T-helper 22 cell (primary cell): ENCODE results near the gene CYB5B.
A peak's percentile ranks its signal among the peaks of the same experiment; 100 is the strongest.

Experiments used
- DNase-seq: peaks from one replicate; pipeline ENCODE4 v3.0.0-alpha.2; 2020; ENCODE audit warnings: low read depth

Gene CYB5B, protein sequence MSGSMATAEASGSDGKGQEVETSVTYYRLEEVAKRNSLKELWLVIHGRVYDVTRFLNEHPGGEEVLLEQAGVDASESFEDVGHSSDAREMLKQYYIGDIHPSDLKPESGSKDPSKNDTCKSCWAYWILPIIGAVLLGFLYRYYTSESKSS

DNA sequence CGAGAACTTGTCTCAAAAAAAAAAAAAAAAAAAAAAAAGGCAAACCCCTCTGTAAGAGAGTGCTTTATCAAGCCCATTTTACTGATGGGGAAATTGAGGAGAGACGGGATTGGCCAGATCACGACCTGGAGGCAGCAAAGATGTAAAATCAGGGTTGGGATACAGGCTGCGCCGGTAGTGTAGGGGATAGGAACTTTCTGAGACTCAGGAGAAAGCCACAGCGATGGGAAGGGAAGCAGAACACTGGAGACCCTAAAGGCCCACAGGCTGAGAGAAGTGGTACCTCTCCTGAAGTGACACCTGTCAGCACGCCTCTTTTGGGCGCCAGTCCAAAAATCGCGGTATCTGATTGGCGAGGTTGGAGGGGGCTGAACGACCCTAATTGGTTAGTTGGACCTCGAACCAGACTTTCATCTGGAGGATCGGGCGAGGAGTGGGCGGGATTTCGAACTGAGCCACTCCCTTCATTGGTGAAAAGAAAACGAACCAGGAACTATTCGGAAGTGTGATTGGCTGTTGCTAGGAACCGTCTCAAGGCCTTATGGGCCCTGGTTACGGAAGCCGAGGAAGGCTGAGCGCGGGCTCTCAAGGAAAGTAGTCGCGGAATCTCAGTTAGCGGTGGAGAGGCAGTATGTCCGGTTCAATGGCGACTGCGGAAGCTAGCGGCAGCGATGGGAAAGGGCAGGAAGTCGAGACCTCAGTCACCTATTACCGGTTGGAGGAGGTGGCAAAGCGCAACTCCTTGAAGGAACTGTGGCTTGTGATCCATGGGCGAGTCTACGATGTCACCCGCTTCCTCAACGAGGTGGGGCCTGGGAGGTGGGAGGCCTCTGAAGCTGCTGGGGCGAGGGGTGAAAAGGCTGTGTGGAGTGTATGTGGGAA lies at the start of gene CYB5B:
Gene CYB5B (plus strand): TSS at position 567 of the 882 bp plus-strand sequence. CDS start 65 bp downstream, at position 632.
- DNase-seq, result peak; percentile 93

DNA sequence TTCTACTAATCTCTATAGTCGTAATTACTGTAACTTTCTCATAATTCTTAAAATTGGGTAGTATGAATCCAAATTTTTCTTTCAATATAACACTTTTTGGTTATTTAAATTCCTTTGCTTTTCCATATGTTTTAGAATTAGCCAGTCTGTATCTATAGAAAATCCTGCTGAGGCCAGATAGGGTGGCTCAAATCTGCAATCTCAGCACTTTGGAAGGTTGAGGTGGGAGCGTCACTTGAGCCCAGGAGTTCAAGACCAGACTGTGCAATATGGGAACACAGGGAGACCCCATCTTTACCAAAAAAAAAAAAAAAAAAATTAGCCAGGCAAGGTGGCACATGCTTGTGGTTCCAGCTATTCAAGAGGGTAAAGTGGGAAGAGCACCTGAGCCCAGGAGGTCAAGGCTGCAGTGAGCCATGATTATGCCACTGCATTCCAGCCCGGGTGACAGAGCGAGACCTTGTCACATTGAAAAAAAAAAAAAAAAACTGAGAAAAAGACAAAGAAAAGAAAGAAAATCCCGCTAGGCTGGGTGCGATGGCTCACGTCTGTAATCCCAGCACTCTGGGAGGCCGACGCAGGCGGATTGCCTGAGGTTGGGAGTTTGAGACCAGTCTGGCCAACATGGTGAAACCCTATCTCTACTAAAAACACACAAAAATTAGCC lies 47.9 kb upstream of the CYB5B start:
- DNase-seq, result no peak

DNA sequence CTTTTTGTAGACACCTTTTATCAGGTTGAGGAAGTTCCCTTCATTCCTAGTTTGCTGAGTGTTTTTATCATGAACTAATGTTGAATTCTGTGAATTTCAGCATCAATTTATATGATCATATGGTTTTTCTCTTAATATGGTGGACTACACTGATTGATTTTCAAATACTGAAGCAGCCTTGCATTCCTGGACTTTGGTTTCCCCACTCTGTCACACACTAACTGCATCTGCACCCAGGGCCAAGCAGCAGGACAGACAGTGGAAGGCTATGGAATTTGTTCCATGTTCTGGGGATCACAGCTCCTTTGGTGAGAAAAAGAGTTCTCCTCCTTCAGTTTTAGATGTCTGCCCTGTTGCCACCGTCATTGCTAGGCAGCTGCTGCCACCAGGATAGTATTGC lies 46.4 kb upstream of the CYB5B start:
- no peak for DNase-seq

DNA sequence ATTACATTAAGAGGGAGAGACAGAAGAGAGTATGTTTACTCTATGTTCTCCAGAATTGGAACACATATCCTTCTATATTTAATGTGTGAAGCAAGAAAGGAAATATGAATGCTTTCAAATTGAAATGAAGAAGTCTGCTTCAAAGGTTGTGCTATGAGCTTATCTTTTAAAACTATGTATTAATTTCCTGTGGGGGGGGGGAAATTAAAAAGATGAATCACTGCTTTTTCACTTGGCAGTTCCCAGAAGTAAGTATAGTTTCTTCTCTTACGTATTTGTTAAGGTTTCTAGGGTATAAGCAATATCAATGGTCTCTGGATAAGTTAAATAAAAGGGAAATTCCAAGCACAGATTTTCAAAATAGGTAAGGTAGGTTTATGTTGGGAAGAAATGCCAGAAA lies 45.7 kb upstream of the CYB5B start:
- DNase-seq, result no peak

DNA sequence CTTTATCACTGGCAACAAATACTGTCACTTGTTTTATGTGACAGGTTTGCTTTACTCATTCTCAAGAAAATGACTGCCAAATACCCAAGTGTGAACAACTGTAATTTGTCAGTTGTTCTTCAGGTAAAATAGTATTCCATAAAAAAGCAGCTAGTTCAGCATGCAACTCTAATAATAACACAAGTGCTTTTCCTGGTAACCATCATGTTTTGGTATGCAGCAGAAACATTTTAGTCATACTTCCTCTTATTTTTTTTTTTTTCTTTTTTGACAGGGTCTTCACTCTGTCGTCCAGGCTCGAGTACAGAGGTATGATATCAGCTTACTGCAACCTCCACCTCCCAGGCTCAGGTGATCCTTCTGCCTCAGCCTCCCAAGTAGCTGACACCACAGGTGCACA lies 43.2 kb upstream of the CYB5B start:
- no peak for DNase-seq

DNA sequence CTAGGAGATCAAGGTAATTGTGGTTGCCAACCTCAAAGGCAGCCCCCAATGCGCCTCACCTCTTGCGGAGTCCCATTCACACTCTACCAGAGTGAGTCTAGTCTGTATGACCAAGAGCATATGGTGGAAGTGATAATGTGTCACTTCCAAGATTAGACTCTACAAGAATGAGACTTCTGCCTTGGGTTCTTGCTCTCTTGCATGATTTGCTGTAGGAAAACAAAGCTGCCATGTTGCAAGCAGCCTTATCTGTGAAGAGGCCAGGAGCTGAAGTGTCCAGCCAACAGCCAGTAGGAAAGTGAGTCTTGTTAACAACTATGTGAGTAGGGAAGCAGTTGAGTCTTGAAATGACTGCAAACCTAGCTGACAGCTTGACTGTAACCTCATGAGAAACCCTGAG lies 42.0 kb upstream of the CYB5B start:
- DNase-seq, result no peak

DNA sequence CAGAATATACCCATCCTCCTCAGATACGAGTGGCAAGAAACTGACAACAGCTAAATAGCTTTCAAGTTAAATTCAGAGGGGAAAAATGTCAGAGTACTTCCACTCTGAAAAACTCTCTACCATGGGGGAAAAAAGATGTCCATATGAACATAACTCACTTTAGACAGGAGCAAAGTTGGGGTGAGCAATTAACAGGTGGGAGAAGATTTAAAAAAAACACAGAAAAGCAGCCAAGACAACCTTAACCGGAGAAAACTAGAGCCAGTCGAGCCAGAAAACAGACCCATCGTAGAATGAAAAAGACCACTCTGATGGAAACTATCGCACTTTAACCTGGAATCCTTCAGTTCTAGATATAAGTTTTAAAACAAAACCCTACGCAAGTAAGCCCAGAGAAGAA lies 39.4 kb upstream of the CYB5B start:
- DNase-seq, result no peak

DNA sequence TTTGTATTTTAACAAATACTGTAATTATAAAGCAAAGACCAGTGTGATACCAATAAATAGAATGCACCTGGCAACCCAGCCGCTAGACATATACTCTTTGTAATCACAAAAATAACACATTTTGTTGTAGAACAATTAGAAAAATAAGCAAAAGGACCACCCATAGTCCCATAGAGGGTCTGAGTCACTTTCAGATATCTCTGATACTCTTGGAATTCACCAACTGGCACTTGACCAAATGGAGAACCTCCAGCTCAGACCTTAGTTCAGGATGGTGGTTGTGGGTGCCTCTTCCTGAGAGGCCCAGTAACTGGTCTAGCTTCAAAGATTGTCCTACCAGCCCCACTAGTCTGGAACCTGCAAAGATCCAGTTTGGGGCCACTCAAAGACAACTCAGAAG lies 37.8 kb upstream of the CYB5B start:
- no peak for DNase-seq

DNA sequence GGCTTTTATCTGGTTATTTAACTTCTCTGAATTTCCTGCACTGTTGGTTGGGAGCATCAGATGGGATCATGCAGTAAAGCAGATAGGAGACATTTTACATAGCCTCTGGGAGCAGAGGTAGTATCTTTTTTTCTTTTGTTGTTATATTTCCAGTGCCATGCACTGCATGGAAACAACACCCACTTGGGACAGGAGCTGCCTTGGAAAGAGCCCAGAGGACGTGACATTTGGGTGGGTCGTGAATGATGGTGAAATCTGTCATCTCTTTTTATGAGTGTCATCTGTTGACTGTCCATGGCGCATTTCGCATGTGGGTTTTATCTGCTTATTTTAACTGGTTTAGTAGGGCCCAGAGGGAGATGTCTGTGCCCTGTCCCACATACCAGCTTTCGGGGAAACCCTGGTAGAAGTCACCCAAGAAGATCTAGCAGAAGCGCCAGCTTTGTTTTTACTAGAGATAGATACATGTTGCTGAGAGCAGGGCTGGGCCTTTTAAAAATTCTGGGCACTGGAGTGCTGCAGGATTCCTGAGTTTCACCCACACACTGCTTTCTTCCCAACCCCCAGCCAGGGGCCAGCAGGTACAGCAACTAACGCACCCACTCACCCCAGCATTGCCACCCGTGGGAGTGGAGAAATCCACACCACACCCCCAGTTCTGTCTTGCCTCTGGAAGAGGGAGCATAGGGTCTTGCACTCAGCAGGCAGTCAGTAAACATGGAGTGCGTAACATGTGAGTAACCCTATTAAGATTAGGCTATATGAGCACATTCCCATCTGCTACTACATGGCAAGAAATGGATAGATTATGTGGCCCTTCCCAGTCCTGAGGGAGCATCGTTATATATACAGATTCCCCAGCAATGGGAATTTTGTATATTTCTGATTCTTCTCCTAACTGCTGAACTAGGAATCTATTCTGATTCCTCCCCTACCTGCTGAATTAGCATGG lies 30.2 kb upstream of the CYB5B start:
- no peak for DNase-seq

DNA sequence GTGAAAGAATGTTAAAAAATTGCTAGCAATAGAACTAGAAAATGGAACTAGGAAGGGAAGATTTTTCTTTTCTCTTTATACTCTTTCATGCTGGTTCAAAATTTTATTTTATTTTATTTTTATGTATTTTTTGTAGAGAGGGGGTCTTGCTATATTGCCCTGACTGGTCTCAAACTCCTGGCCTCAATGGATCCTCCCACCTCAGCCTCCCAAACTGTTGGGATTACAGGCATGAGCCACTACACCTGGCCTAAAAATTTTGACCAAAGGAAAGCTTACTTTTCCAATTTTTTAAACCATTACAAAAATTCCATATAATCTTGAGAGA lies 28.6 kb upstream of the CYB5B start:
- DNase-seq, result no peak

DNA sequence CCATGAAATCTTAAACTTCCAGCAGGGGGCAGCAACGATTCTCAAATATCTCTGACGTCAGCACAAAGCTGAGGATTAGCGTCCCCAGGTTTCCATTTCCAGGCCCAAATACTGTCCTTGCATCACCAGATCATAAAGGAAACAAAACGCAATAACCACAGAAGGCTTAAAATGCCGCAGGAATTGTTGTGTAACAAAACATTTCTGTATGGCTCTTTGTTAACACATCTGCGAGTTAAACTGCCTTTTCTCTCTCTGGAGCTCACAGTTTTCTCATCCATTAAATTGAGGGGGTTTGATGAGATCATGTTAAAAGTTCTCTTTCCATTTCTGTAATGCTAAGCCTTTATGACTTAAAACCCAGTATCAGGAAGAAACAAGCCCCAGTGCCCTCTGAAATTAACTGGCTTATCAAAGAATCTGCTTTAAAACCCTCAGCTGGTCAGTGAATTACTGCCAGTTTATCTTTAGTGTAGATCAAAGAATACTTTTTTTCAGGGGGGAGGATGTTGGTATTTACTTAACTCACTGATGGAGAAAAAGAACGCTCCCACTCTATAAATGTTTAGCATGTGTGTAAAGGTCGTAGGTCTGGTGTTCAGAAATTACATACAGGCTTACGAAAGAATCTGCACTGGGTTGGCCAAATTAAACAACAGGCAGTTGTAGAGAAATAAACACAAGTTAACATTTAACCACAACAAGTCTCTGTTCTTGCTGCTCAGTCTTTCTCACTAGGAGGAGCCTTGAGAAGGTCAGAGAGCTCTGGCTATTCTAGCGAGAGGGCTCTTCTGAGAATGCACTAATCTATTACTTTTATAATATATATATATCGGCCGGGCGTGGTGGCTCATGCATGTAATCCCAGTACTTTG lies 28.0 kb upstream of the CYB5B start:
- DNase-seq, result peak; percentile 32

DNA sequence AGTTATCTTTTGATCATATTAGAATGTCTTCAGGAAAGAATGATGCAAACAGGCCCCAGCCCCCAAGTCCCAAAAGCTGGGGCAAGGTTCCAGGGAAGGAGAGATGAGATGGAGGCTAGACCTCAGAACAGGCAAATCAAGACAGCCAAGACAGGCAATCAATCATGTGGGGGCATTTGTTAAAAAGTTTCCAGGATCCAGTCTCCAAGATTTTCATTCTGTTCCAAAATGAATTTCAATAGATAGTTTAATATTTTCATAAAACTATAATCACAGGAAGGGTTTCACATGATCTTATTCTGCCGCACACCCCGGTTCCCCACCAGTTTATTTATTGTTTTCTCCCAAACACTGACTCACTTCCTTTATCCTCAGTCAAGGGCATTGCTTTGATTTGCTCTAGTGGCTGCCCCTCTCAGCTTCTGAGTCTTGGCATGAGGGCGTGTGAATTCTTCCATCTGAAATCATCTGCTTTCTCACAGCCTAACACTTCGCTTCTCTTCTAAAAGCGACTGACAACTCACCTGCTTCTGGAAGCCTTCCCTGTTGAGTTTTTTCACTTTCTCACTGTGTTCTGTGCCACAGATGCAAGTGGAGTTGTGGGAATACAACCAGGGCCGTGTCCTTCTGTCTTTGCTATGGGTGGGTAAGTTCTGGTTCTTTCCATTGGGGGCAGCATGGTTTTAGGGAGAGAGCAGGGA lies 26.4 kb upstream of the CYB5B start:
- no peak for DNase-seq

DNA sequence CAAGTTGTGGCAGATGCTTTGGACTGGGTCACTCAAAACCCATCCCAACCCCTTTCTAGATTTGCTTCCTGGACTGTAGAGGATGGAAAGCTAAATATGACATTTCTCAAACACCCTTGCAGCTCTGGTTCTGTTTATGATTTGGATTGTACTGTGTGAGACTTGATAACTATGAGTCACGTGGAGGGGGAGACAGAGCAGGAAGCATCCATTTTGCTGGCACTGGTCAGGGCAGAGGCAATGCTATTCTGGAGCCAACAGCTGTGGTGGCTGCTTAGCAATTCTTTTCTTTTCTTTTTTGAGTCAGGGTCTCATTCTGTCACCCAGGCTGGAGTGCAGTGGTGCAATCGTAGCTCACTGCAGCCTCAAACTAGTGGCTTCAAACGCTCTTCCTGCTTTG lies 25.1 kb upstream of the CYB5B start:
- no peak for DNase-seq

DNA sequence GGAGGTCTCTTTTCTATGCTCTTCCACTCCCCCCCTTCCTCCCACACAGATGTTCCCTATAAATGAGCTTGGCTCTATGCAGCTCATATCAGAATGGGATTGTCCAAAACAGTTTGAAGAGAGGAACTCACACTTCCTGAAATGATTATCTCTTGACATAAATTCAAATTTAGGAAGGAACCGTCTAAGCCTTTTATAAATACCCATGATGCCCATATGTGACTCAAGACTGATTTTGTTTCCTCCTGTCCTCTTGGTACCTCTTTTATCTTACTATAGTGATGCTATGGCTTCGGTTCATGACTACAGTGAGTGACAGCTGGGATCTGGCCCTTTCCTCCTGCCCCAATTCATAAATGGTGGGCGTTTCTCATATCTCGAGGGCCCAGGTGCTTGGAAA lies 22.0 kb upstream of the CYB5B start:
- DNase-seq, result no peak

DNA sequence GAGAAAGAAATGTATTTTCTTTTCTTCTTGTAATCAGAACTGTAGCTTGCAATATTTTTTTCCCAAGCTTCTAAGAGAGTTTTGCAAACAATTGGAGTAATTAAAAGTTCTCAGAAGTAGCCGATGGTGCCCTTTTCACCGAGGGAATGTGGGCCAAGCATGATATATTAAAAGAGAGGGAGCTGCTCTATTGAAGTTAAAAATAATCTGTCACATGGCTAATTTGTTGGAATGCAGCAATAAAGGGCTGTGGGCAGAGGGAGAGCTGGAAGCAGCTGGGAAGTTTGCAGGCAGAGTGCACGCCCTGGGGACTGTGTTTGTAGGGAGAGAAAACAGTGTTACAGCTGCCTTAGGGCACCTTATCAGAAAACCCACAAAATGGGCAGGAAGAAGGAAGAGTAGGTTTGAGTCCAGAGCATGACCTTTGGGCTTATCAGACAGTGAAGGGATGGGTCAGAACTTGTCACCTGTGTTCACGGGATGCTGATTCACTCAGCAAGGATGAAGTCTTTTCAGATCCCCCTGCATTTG lies 20.1 kb upstream of the CYB5B start:
- DNase-seq, result no peak

DNA sequence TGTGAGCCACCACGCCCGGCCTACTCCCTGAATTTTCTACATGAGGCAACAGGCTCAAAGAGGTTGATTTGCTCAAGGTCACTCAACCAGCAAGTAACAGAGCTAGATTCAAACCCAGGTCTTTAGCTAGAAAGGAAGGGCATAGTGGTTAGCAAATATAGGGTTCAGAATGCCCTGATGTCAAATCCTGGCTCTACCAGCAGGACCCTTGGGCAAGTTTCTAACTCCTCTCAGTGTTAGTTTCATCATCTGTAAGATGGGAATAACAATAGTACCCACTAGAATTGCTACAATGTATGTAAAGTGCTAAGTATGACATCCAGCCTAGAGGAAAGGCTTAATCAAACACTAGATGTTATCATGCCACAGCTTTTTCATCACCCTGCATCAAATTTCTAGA lies 19.1 kb upstream of the CYB5B start:
- no peak for DNase-seq

DNA sequence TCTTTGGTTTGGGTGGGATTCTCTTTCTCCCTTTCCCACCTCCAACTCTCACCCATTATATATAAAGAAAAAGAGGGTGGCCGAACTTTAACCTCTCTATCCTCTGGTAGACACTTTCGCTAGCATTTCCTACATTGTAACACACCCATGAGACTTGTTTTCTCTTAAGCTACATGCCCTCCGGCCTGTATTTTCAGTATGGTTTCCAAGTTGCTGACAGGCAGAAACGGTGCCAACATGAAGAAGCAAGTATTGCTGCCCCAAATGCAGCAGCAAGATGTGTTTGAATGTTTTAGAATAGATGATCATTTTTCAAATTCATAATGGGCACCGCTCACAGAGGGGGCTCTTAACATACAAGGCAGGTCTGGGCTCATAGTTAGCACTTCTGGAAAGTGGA lies 18.7 kb upstream of the CYB5B start:
- no peak for DNase-seq

DNA sequence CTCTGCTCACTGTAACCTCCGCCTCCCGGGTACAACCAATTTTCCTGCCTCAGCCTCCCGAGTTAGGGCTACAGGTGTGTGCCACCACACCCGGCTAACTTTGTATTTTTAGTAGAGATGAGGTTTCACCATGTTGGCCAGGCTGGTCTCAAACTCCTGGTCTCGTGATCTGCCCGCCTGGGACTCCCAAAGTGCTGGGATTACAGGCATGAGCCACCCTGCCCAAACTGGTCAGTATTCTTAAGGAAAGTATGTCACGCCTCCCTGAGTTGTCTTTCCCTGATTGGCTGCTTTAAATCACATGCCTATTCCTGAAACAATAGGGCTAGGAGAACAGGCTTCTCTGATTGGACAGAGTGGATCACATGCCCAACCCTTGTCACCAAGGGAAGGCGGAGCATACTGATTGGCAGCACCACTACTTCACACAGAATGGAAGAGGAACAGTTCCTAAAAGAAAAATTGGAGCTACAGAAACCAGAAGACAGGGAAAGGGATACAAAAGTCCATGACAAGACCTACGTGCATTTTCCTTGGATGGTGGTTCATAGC lies 17.6 kb upstream of the CYB5B start:
- DNase-seq, result no peak

DNA sequence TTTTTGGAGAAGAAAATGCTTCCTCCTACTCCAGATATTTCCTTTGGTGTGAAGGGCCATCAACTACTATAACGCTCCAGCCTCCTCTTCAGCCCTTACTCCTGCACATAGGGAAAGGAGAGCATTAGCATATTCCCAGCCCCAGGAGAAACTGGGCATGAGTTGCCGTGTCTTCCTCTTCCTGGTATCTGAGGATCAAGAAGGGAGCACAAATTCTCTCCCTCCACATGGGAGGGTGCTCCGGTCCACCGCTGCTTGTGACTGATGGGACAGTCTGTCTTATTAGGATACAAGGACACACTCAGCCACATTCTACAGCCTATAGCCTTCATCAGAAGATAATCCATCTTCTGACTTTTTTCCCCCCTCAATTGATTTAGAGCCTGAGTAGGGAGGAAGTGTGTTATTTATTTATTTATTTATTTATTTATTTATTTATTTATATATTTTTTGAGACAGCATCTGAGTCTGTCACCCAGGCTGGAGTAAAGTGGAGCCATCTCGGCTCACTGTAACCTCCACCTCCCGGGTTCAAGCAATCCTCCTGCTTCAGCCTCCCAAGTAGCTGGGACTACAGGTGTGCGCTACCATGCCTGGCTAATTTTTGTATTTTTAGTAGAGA lies 16.6 kb upstream of the CYB5B start:
- DNase-seq, result no peak

DNA sequence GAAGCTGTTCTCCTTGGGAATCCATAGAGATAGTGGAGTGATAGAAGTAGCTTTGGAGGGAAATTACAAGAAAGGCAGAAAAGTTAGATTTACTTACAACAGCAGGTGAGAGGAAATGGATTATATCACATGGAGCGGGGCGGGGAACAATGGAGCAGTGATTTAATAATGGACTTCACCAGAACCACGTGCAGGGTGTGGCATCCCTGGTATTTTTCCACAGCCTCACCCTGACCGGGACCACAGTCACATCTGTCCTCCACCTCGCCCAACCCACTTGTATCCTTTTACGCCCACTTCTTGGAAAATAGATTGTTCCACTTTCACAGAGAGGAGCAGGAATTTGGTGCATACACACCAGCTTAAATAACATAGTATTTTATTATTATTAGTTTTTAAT lies 15.9 kb upstream of the CYB5B start:
- DNase-seq, result no peak
